ENCODE results near the gene ADGRL3. TPM values are rescaled to one million over a fixed set of nuclear protein-coding genes. Genes with fewer than 3 reads are reported as not detected.
"Not testable (repeated sequence)": the region's sequence is repeated elsewhere in the genome, so short reads cannot be mapped to it uniquely, and the experiment has no call there.

The ADGRL3 gene
- total RNA-seq, 3 donors from 2014 or later: 4.3 to 10.8 (median 4.3) TPM

DNA sequence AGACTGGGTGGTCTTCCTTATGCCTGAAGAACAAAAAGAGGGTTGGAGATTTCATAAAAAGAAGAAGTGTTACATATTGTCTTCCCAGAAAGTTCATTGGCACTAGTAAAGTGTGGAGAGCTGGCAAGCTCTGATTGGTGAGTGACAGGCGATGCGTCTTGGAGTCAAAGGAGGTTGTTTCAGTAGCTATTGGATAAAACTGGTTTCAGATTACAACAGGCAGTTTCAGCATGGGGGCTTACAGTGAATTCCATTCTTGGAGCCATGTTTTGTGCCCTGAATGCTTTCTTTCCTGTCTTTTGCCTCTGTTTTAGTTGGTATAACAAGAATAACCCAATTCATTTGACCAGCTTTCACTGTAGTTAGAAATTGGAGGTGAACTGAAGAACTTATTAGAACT is 750.5 kb downstream of the ADGRL3 start:
- no peaks in the 10 kb centered on the region for H3K4me1 ChIP-seq (ENCODE audit: low read depth)
- no peak for ATAC-seq
- H3K9me3 ChIP-seq: no peaks in the 10 kb centered on the region
- intact Hi-C loops (cut with DNase I, micrococcal nuclease): no loop called here
- H3K36me3 ChIP-seq (ENCODE audit: low read depth): no peaks in the 10 kb centered on the region
- TF ChIP-seq, protein P1, sequence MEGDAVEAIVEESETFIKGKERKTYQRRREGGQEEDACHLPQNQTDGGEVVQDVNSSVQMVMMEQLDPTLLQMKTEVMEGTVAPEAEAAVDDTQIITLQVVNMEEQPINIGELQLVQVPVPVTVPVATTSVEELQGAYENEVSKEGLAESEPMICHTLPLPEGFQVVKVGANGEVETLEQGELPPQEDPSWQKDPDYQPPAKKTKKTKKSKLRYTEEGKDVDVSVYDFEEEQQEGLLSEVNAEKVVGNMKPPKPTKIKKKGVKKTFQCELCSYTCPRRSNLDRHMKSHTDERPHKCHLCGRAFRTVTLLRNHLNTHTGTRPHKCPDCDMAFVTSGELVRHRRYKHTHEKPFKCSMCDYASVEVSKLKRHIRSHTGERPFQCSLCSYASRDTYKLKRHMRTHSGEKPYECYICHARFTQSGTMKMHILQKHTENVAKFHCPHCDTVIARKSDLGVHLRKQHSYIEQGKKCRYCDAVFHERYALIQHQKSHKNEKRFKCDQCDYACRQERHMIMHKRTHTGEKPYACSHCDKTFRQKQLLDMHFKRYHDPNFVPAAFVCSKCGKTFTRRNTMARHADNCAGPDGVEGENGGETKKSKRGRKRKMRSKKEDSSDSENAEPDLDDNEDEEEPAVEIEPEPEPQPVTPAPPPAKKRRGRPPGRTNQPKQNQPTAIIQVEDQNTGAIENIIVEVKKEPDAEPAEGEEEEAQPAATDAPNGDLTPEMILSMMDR (IDR thresholded peaks at IDR 0.05): no peak
- no peak for DNase-seq
- no peak overlapping the region for H3K4me3 ChIP-seq

DNA sequence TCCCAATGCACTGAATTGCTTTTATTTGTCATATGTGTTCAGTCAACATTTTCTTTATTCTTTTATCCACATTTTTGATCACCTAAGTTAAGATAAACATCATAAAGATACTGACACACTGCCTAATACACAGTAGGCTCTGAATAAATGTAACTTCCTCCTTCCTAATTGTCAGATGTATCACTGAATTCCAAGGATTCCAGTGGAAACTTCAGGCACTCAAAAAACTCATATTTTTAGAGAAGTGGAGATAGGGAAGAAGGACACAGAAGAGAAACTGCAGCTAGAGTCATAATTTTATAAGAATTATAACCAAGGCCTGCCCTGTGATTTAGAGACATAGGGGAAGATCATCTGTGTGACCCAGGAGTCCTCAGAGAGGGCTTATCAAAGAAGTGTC is 753.3 kb downstream of the ADGRL3 start:
- intact Hi-C loops (cut with DNase I, micrococcal nuclease): no loop called here
- TF ChIP-seq, protein P1 (IDR thresholded peaks at IDR 0.05): no peak
- H3K4me1 ChIP-seq (ENCODE audit: low read depth): no peaks in the 10 kb centered on the region
- H3K4me3 ChIP-seq: no peak overlapping the region
- DNase-seq: no peak
- H3K9me3 ChIP-seq: no peaks in the 10 kb centered on the region
- no peak for ATAC-seq
- no peaks in the 10 kb centered on the region for H3K36me3 ChIP-seq (ENCODE audit: low read depth)

DNA sequence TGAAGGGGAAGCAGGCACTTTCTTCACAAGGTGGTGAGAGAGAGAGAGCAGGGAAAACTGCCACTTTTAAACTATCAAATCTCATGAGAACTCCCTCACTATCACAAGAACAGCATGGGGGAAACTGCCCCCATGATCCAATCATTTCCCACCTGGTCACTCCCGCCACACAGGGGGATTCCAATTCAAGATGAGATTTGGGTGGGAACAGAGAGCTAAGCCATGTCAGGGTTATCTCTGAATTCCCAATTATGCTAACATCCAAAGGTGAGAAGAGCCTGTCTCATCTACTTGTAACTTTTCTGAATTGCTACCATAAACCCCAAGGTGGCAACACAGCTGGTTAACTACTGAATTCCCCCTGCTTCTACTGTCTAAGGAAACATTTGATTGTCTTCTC is 758.5 kb downstream of the ADGRL3 start:
- no peak for DNase-seq
- no peak for ATAC-seq
- intact Hi-C loops (cut with DNase I, micrococcal nuclease): no loop called here

DNA sequence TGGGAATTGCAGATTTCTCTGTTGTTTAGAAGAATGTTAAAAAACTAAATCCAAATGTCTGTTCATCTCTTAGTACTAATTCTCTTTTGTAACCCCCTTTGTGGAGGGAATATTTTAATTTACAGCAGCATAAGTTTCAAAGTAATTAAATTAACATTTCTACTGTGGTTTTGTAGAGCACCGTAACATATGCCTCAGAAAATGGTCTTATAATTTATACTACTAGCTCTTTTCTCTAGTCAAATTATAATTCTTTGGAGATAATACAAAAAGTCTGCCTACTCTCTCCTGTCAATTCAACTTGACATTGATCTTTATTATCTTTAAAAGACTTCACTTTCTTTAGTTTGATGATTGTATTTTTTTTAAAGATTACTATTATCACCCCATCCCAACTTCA is 759.0 kb downstream of the ADGRL3 start:
- intact Hi-C loops (cut with DNase I, micrococcal nuclease): no loop called here
- H3K4me3 ChIP-seq: no peak overlapping the region
- no peaks in the 10 kb centered on the region for H3K4me1 ChIP-seq (ENCODE audit: low read depth)
- no peaks in the 10 kb centered on the region for H3K36me3 ChIP-seq (ENCODE audit: low read depth)
- no peak for ATAC-seq
- no peak for DNase-seq
- TF ChIP-seq, protein P1 (IDR thresholded peaks at IDR 0.05): no peak
- no peaks in the 10 kb centered on the region for H3K9me3 ChIP-seq

More for the DNA sequence above, 758.5 kb downstream of the ADGRL3 start:
- Histone ChIP-seq H3K36me3 (ENCODE audit: low read depth) (no peaks in the 10 kb centered on the region), H3K9me3 (no peaks in the 10 kb centered on the region), H3K4me1 (ENCODE audit: low read depth) (no peaks in the 10 kb centered on the region), H3K4me3 (no peak overlapping the region)
- TF ChIP-seq, protein P1 (IDR thresholded peaks at IDR 0.05): no peak

DNA sequence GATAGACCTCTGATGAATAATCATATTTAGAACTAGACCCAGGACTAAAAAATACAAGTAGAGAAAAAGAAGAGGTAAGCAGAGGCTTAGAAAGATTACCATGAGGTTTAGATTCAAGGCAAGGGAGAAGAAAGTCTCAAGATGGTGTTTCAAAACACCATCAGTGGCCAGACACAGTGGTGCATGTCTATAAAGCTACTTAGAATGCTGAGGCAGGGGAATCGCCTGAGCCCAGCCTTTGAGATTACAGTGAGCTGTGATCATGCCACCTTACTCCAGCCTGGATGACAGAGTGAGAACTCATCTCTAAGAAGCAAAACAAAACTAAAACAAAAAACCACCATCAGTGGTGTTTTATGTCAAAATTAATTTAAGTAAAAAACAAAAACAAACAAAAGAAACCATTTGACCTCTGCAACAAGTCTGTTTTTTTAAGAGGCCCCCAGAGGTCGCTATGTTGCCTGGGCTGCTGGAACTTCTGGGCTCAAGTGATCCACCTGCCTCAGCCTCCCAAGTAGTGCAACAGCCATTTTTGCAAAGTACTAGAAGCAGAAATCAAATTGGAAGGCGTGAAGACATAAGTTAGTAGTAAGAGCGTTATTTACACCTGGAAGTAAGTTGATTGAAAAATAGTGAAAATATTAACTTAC is 784.3 kb downstream of the ADGRL3 start:
- DNase-seq (no peak), ATAC-seq (no peak)
- H3K4me3 ChIP-seq: no peak overlapping the region
- TF ChIP-seq, protein P1 (IDR thresholded peaks at IDR 0.05): no peak
- H3K4me1 ChIP-seq (ENCODE audit: low read depth): no peaks in the 10 kb centered on the region
- intact Hi-C loops (cut with DNase I, micrococcal nuclease): no loop called here
- H3K9me3 ChIP-seq: no peaks in the 10 kb centered on the region
- H3K36me3 ChIP-seq (ENCODE audit: low read depth): no peaks in the 10 kb centered on the region

DNA sequence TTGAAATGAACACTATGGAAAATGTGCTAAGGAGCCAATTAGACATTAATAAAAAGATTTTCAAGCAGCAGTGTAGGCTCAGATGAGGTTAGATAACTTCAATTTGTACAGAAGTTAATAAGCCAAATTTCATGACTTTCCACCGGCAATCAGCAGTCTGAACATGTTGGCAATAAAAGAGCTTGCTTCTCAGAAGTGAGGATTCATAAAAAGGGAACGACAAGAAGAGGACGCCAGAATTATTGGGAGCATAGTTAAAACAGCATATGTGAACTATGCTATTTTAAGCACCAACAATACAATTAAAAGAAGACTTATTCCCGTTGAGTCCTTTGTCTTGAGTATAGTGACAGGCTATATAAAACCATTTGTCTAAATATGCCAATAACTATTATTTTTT is 785.3 kb downstream of the ADGRL3 start:
- H3K4me3 ChIP-seq: no peak overlapping the region
- TF ChIP-seq, protein P1 (IDR thresholded peaks at IDR 0.05): no peak
- intact Hi-C loops (cut with DNase I, micrococcal nuclease): no loop called here
- ATAC-seq (no peak), DNase-seq (no peak)
- no peaks in the 10 kb centered on the region for H3K4me1 ChIP-seq (ENCODE audit: low read depth)
- no peaks in the 10 kb centered on the region for H3K36me3 ChIP-seq (ENCODE audit: low read depth)
- no peaks in the 10 kb centered on the region for H3K9me3 ChIP-seq

DNA sequence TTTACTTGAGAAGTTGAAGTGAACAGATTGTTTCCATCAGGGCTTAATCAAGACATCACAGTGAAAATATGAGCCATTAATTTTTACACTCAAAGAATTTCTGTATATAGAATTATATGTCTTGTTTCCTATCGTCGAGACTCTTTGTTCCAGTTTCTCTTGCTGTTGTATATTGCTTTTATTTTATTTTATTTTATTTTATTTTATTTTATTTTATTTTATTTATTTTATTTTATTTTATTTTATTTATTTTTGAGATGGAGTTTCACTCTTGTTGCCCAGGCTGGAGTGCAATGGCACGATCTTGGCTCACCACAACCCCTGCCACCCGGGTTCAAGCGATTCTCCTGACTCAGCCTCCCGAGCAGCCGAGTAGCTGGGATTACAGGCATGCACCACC is 786.8 kb downstream of the ADGRL3 start:
- intact Hi-C loops (cut with DNase I, micrococcal nuclease); H3K9me3 ChIP-seq; ATAC-seq: not testable (repeated sequence)

More for the DNA sequence above, 786.8 kb downstream of the ADGRL3 start:
- not testable (repeated sequence) for H3K4me1 ChIP-seq (ENCODE audit: low read depth); DNase-seq; H3K36me3 ChIP-seq (ENCODE audit: low read depth); H3K4me3 ChIP-seq
